Ascending aorta (tissue), 2 donors: Measurements from ENCODE around the gene TPM2. TPM values are rescaled to one million over a fixed set of nuclear protein-coding genes. Genes with fewer than 3 reads are reported as not detected.
A peak's percentile ranks its signal among the peaks of the same experiment; 100 is the strongest.

Experiments used
- DNase-seq, 2 donors: peaks; one replicate each; pipeline ENCODE4 v3.0.0-alpha.2; 2019; ENCODE audit warnings: low spot score in 2 of 2
- H3K27ac ChIP-seq, 2 donors: fragments of 200-600 bp; sonication (generic); one replicate each; pipeline ENCODE4 v1.5.1; 2016 to 2017; ENCODE audit warnings: mild to moderate bottlenecking in 1 of 2
- H3K27me3 ChIP-seq: fragments of 200-600 bp; sonication (generic); one replicate; pipeline ENCODE4 v1.5.1; 2017
- H3K36me3 ChIP-seq, 2 donors: fragments of 200-600 bp; sonication (generic); one replicate each; pipeline ENCODE4 v1.5.1; 2016
- H3K4me1 ChIP-seq, 2 donors: fragments of 200-600 bp; sonication (generic); one replicate each; pipeline ENCODE4 v1.5.1; 2016 to 2017; ENCODE audit warnings: mild to moderate bottlenecking in 1 of 2
- H3K4me3 ChIP-seq, 2 donors: fragments of 200-600 bp; sonication (generic); one replicate each; pipeline ENCODE4 v1.5.1; 2016 to 2017; ENCODE audit warnings: mild to moderate bottlenecking in 1 of 2
- H3K9me3 ChIP-seq, 2 donors: fragments of 200-600 bp; sonication (generic); one replicate each; pipeline ENCODE4 v1.5.1; 2016
- intact Hi-C: fragments of 100-400 bp; cut with DNase I; formaldehyde crosslinking; loops from one replicate; pipeline ENCODE4 v1.15.1; 2023
- total RNA-seq: library from RNA; depleted of rRNA; stranded (reverse); fragments of >200 nt; gene quantifications from one replicate; pipeline ENCODE4 v1.1.0, GENCODE V29; 2016
- TF ChIP-seq, protein P1 (sequence below), 3 experiments: fragments of 200-600 bp in 2 of 3; fragments of 450-650 bp in 1 of 3; sonication (generic) in 2 of 3; IDR thresholded peaks; one replicate each; pipeline ENCODE4 v1.5.1; 2016 to 2019; ENCODE audit warnings: antibody characterized with exemption in 3 of 3, mild to moderate bottlenecking in 1 of 3, moderate library complexity in 1 of 3

TPM2 gene
- total RNA-seq, 1 donor from 2014 or later, result 1,923 TPM

GRCh38 chr9:35665471-35665818 lies 24.3 kb downstream of the TPM2 start:
- intact Hi-C loops, result loop anchor here (2.0 kb wide), 1 partner anchor 15 kb away; no protein-coding TSS in a partner anchor
- no peak for DNase-seq
- TF ChIP-seq, protein P1, sequence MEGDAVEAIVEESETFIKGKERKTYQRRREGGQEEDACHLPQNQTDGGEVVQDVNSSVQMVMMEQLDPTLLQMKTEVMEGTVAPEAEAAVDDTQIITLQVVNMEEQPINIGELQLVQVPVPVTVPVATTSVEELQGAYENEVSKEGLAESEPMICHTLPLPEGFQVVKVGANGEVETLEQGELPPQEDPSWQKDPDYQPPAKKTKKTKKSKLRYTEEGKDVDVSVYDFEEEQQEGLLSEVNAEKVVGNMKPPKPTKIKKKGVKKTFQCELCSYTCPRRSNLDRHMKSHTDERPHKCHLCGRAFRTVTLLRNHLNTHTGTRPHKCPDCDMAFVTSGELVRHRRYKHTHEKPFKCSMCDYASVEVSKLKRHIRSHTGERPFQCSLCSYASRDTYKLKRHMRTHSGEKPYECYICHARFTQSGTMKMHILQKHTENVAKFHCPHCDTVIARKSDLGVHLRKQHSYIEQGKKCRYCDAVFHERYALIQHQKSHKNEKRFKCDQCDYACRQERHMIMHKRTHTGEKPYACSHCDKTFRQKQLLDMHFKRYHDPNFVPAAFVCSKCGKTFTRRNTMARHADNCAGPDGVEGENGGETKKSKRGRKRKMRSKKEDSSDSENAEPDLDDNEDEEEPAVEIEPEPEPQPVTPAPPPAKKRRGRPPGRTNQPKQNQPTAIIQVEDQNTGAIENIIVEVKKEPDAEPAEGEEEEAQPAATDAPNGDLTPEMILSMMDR (IDR thresholded peaks at IDR 0.05), result no peak
- Histone ChIP-seq H3K27me3 (no peaks in the 10 kb centered on the region), H3K9me3 (no peaks in the 10 kb centered on the region), H3K4me1 (peaks cover 12 to 22% of the 10 kb centered on the region in 2 donors), H3K27ac (peak overlapping the region; percentile 97 to 100), H3K36me3 (peaks cover 1 to 17% of the 10 kb centered on the region in 2 donors), H3K4me3 (peak overlapping the region; percentile 58 to 69)

DNA sequence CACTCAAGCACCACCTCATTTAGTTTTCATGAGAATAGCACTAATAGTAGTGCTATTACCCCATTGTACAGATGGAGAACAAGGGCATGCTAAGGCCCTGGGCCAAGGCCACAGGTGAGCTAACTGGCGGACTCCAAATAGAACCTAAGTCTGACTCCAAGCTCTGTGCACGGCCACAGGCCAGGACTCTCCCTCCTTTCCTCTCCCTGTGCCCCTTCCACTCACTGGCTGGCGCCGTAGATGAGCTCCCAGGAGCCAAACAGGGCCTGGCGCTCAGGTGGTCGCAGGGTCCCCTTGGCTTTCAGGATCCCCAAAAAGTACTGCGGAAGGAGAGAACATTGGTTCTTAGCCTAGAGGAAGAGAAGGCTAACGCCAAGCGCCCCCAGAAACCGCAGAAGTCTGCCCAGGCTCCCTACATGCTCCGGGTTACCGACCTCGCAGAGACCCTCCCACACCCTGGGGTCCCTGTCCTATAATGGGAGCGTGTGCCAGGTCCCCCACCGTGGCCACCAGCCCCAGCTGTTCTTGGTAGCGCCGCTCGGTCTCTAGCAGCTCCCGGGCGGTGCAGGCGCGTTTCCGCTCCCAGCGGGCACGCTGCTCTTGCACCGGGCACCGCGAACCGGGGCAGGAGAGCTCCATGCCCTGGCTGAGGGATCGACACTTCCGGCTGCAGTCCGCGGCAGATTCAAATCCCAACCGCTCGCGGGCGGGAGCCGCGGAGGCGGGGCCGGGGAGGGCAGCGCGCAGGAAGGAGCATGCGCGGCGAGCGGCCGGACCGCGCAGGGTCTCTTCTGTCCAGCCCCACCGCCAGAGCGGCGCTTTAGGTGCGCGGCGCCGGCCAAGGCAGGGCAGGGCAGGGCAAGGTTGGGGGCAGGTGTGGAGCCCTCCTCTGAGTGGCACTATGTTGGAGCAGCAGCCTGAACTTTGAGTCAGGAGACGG lies 24.9 kb downstream of the TPM2 start, which contains the start of gene ARHGEF39:
TSS of gene ARHGEF39 (minus strand) at position 665 of the 940 bp plus-strand sequence. CDS start at position 639, 26 bp downstream.
- peak in 1 of 2 donors; percentile 91 for DNase-seq
- Histone ChIP-seq H3K27ac (peak within 1 kb of the TSS; percentile 97 to 100), H3K36me3 (peaks cover 6 to 23% of the 10 kb centered on the region in 2 donors), H3K27me3 (no peaks in the 10 kb centered on the region), H3K4me1 (peaks cover 15 to 28% of the 10 kb centered on the region in 2 donors), H3K9me3 (no peaks in the 10 kb centered on the region), H3K4me3 (peak within 1 kb of the TSS; percentile 58 to 69)
- intact Hi-C loops, result loop anchor here (2.0 kb wide), 1 partner anchor 16 kb away; no protein-coding TSS in a partner anchor
- TF ChIP-seq, protein P1 (IDR thresholded peaks at IDR 0.05), result no peak

DNA sequence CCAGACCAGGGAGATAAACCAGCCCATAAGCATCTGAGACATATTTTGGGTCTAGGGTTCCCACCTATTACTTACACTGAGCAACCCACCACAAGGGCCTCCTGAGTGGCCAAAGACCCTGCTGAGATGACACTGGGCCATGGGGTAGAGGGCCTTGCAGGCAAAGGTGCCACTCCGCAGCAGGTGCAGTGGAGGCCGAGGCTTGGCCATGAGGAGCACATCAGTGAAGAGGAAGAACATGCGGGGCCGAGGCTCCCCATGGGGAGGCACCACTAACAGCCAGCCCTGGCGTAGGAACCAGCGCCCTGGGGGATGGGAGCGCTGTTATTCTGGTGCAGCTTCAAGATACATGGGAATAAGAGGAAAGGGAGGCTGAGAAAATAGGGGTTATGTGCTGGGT lies 27.3 kb downstream of the TPM2 start:
- H3K9me3 ChIP-seq, result no peaks in the 10 kb centered on the region
- intact Hi-C loops, result no loop called here
- peaks cover 15 to 30% of the 10 kb centered on the region in 2 donors for H3K4me1 ChIP-seq
- no peaks in the 10 kb centered on the region for H3K27me3 ChIP-seq
- H3K27ac ChIP-seq, result peak overlapping the region; percentile 97 to 100
- H3K4me3 ChIP-seq, result no peak overlapping the region
- TF ChIP-seq, protein P1 (IDR thresholded peaks at IDR 0.05), result no peak
- H3K36me3 ChIP-seq, result peaks cover 6 to 23% of the 10 kb centered on the region in 2 donors
- no peak for DNase-seq

DNA sequence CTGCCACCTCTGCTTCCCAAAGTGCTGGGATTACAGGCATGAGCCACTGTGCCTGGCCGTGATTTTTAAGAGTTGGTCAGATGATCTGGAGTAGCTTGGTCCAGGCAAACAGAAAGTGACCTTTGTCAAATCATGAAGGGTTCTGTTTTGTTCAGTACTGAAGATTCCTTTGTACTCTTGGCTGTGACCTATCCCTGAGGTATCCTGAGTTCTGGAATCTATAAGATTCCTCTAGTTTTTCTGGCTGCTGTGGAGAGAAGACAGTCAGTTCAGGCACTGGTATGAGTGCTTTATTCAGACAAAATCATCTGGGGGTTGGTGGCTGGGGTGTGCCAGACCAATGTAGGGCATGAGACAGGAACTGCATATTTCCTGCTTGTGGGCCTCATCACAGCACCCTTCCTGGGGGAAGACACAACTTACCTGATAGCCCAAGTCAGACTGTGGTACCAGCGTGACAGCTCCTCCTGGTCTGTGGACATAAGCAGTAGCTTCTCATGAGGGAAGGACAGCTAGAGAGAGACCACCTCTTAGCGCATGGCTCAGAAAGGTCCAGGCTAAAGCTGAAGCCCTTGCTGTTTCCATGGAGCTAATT lies 27.9 kb downstream of the TPM2 start:
- peak overlapping the region; percentile 97 to 100 for H3K27ac ChIP-seq
- peaks cover 15 to 36% of the 10 kb centered on the region in 2 donors for H3K4me1 ChIP-seq
- intact Hi-C loops, result no loop called here

GRCh38 chr9:35660966-35661415 lies 28.7 kb downstream of the TPM2 start:
- H3K27ac ChIP-seq, result peak overlapping the region; percentile 97 to 100
- intact Hi-C loops, result no loop called here

More for the DNA sequence above, 27.9 kb downstream of the TPM2 start:
- peaks cover 6 to 23% of the 10 kb centered on the region in 2 donors for H3K36me3 ChIP-seq
- H3K9me3 ChIP-seq, result no peaks in the 10 kb centered on the region
- no peak for DNase-seq
- no peak overlapping the region for H3K4me3 ChIP-seq
- TF ChIP-seq, protein P1 (IDR thresholded peaks at IDR 0.05), result no peak
- H3K27me3 ChIP-seq, result no peaks in the 10 kb centered on the region

More at GRCh38 chr9:35660966-35661415, 28.7 kb downstream of the TPM2 start:
- H3K4me1 ChIP-seq, result peaks cover 15 to 40% of the 10 kb centered on the region in 2 donors
- H3K9me3 ChIP-seq, result no peaks in the 10 kb centered on the region
- H3K36me3 ChIP-seq, result peaks cover 6 to 23% of the 10 kb centered on the region in 2 donors
- peak overlapping the region; percentile 88 to 99 for H3K4me3 ChIP-seq
- TF ChIP-seq, protein P1 (IDR thresholded peaks at IDR 0.05), result peak; percentile 31 to 71 (median 43)
- DNase-seq, result no peak
- H3K27me3 ChIP-seq, result no peaks in the 10 kb centered on the region
